ENCODE measurements around the gene STAG1. TPM values are rescaled to one million over a fixed set of nuclear protein-coding genes. Genes with fewer than 3 reads are reported as not detected.
"Not testable (repeated sequence)": the region's sequence is repeated elsewhere in the genome, so short reads cannot be mapped to it uniquely, and the experiment has no call there.

Gene STAG1
- total RNA-seq, 1 donor from 2014 or later: 53.9 TPM

- H3K4me1 Mint-ChIP-seq (ENCODE audit: unreplicated experiment): no peaks in the 10 kb centered on the region
- H3K36me3 Mint-ChIP-seq (ENCODE audit: unreplicated experiment): peaks cover 27% of the 10 kb centered on the region
- no peaks in the 10 kb centered on the region for H3K27me3 Mint-ChIP-seq (ENCODE audit: unreplicated experiment)
Measured at GRCh38 chr3:136377508-136377907, 374.7 kb downstream of the STAG1 start.

GRCh38 chr3:136375800-136376199 lies 376.4 kb downstream of the STAG1 start:
- H3K27ac Mint-ChIP-seq (ENCODE audit: unreplicated experiment); H3K4me1 Mint-ChIP-seq (ENCODE audit: unreplicated experiment); H3K4me3 Mint-ChIP-seq (ENCODE audit: unreplicated experiment); H3K9me3 Mint-ChIP-seq (ENCODE audit: unreplicated experiment); DNase-seq (ENCODE audit: extremely low spot score, unreplicated experiment); H3K27me3 Mint-ChIP-seq (ENCODE audit: unreplicated experiment): not testable (repeated sequence)
- H3K36me3 Mint-ChIP-seq (ENCODE audit: unreplicated experiment): peaks cover 33% of the 10 kb centered on the region

More at GRCh38 chr3:136377508-136377907, 374.7 kb downstream of the STAG1 start:
- H3K27ac Mint-ChIP-seq (ENCODE audit: unreplicated experiment): no peak overlapping the region
- no peak for TF ChIP-seq CTCF (IDR thresholded peaks at IDR 0.05)
- no peak overlapping the region for H3K4me3 Mint-ChIP-seq (ENCODE audit: unreplicated experiment)
- no peak for DNase-seq (ENCODE audit: extremely low spot score, unreplicated experiment)
- no peaks in the 10 kb centered on the region for H3K9me3 Mint-ChIP-seq (ENCODE audit: unreplicated experiment)

GRCh38 chr3:136366289-136366688 lies 385.9 kb downstream of the STAG1 start:
- H3K4me1 Mint-ChIP-seq (ENCODE audit: unreplicated experiment): peaks cover 6% of the 10 kb centered on the region
- H3K9me3 Mint-ChIP-seq (ENCODE audit: unreplicated experiment): no peaks in the 10 kb centered on the region
- no peak for DNase-seq (ENCODE audit: extremely low spot score, unreplicated experiment)
- H3K36me3 Mint-ChIP-seq (ENCODE audit: unreplicated experiment): peaks cover 24% of the 10 kb centered on the region
- no peak overlapping the region for H3K4me3 Mint-ChIP-seq (ENCODE audit: unreplicated experiment)
- TF ChIP-seq CTCF (IDR thresholded peaks at IDR 0.05): no peak
- H3K27me3 Mint-ChIP-seq (ENCODE audit: unreplicated experiment): no peaks in the 10 kb centered on the region
- no peak overlapping the region for H3K27ac Mint-ChIP-seq (ENCODE audit: unreplicated experiment)

- no peak overlapping the region for H3K27ac Mint-ChIP-seq (ENCODE audit: unreplicated experiment)
- H3K36me3 Mint-ChIP-seq (ENCODE audit: unreplicated experiment): peaks cover 25% of the 10 kb centered on the region
- H3K27me3 Mint-ChIP-seq (ENCODE audit: unreplicated experiment): no peaks in the 10 kb centered on the region
- no peak for DNase-seq (ENCODE audit: extremely low spot score, unreplicated experiment)
- peaks cover 9% of the 10 kb centered on the region for H3K9me3 Mint-ChIP-seq (ENCODE audit: unreplicated experiment)
- no peak overlapping the region for H3K4me3 Mint-ChIP-seq (ENCODE audit: unreplicated experiment)
- peaks cover 13% of the 10 kb centered on the region for H3K4me1 Mint-ChIP-seq (ENCODE audit: unreplicated experiment)
- TF ChIP-seq CTCF (IDR thresholded peaks at IDR 0.05): no peak
Measured at GRCh38 chr3:136353461-136353860, 398.7 kb downstream of the STAG1 start.

GRCh38 chr3:136351905-136352304 lies 400.3 kb downstream of the STAG1 start:
- TF ChIP-seq CTCF (IDR thresholded peaks at IDR 0.05): peak; percentile 15
- Mint-ChIP-seq H3K27me3 (ENCODE audit: unreplicated experiment) (no peaks in the 10 kb centered on the region), H3K36me3 (ENCODE audit: unreplicated experiment) (peaks cover 25% of the 10 kb centered on the region), H3K9me3 (ENCODE audit: unreplicated experiment) (peaks cover 9% of the 10 kb centered on the region), H3K27ac (ENCODE audit: unreplicated experiment) (no peak overlapping the region), H3K4me3 (ENCODE audit: unreplicated experiment) (no peak overlapping the region), H3K4me1 (ENCODE audit: unreplicated experiment) (peaks cover 13% of the 10 kb centered on the region)
- no peak for DNase-seq (ENCODE audit: extremely low spot score, unreplicated experiment)

- DNase-seq (ENCODE audit: extremely low spot score, unreplicated experiment): no peak
- Mint-ChIP-seq H3K4me1 (ENCODE audit: unreplicated experiment) (peaks cover 13% of the 10 kb centered on the region), H3K36me3 (ENCODE audit: unreplicated experiment) (peaks cover 24% of the 10 kb centered on the region), H3K4me3 (ENCODE audit: unreplicated experiment) (no peak overlapping the region), H3K27ac (ENCODE audit: unreplicated experiment) (no peak overlapping the region), H3K27me3 (ENCODE audit: unreplicated experiment) (no peaks in the 10 kb centered on the region), H3K9me3 (ENCODE audit: unreplicated experiment) (peaks cover 9% of the 10 kb centered on the region)
- no peak for TF ChIP-seq CTCF (IDR thresholded peaks at IDR 0.05)
Measured at GRCh38 chr3:136351351-136351750, 400.8 kb downstream of the STAG1 start.
